Activated CD4-positive, CD25-positive, alpha-beta regulatory T cell treated with anti-CD3 and anti-CD28 coated beads, Interleukin-2, amount 50 U/mL, for 72 hours (primary cell): ENCODE data around the gene LRRK1.

Experiments
- DNase-seq: peaks from one replicate; pipeline ENCODE4 v3.0.0; 2021

LRRK1 gene

DNA sequence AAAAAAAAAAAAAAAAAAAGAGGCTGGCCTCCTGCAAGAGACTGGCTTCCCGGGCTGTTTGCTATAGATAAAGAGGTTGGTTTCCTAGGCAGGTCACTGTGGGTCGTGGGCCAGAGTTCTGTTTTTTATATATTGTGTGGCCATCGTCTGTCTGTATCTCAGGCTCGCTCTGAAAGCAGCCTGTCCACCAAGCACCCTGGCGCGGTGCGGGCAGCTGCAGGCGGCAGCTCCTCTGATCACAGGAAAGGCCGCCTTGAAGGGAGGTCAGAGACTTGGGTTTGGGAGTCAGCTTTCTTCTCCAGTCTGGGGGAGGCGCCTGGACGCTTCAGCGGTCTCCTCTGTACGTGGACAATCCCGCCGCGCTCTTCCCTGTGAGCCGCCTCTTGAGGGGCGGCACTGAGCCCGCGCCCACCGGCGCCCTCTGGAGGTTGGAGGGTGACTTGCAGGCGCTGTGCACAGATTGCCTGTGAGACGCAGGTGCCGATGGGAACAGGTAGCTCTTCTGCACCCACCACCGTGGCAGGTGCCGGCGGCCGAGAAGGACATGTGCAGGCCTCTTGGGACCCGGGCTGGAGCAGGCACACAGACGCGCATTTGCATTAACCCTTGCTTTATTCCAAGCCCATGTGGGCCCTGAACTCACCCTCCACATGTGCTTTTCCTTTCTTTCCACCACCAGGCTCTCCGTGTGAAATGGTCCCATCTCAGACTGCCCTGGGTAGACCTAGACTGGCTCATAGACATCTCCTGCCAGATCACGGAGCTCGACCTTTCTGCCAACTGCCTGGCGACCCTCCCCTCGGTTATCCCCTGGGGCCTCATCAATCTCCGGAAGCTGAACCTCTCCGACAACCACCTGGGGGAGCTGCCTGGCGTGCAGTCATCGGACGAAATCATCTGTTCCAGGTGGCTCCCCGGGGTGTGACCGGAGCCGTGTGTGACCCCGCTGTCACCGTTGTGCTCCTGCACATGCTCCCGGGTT lies 89.3 kb downstream of the LRRK1 start:
- DNase-seq = peak; percentile 92

DNA sequence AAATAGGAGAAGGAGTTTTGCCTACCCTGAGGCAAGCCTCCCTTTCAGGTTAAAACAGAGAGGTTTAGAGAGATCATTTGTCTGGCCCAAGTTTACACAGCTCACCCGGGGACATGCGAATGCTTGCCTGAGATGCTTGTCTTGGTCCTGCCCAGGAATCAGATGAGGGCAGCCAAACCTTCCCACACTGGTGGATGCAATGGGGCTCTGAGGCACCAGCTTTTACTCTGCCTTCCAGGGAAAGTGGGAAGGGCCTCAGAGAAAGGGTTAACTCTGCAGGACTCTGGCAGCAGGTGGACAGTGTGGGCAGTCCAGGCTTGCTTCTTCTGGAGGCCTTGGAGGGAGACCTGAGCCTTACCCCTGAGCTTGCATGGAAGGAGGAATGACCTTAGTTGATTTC lies 90.0 kb downstream of the LRRK1 start:
- no peak for DNase-seq

DNA sequence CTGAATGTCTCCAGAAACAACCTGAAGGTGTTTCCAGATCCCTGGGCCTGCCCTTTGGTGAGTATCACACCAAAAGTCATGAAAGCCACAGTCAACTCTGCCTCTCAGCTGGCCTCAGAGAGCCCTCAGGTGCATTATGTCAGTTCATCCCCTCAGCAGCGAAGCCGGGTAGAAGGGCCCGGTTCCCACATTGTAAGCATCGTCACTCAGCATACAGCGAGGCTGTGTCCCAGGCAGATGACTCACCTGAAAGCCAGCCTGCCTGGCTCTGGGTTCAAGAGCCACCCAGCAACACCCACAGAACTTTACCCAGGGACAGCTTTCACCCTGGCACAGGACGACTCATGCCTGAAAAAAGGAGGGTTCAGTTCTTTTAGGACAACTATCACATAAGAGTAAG lies 91.6 kb downstream of the LRRK1 start:
- DNase-seq = no peak

DNA sequence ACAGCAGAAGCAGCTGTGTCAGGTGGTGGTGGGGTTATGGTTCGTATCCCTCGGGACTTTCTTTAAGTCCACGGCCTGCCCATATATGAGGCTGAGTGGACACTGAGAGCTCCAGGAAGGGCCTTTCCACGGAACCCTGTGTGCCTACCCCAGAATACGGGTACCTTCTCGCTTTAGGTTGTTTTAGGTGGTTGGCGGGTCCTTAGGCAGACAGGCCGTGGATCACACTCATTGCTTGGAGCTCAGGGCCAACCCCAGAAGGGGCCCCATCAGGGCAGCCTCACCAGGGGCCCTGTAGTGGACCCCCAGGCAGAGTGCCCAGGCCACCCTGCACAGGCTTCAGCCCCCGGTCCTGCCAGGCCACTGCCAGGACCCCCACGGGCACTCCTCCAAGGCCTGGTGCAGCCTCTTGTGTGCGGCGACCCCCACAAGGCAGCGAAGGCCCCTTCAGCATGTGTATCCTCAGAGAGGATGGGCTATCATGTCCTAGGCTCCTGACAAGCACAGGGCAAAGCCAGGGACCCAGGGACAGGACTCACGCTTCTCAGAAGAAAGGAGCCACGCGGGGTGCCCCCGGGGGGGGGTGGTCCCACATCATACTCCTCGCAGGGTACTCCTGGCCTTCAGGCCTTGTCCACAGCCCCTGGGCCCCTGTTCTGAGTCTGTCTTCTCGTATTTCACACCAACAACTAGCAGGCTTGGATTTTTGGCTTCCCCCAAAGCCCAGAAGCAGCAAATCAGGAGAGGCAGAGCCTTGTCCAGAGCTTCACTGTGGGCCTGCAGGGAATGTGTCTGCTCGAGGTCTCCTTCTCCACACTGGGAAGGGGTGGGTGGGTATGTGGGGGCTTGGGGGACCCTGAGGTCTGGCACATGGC lies 93.4 kb downstream of the LRRK1 start:
- DNase-seq = no peak

DNA sequence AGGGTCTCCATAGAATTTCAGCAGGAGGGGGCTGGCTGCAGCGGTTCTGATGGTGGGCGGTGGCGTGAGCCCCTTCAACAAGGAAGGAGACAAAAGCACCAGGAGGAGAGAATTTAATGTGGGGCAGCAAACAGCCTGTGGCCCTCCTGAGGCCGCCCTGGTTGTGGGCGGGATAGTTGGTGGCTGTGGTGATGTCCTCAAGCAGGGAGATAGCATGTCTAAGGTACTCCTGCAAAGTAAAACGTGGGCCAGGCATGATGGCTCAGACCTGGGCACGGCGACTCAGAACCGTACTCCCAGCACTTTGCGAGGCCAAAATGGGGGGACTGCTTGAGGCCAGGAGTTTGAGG lies 94.0 kb downstream of the LRRK1 start:
- no peak for DNase-seq

DNA sequence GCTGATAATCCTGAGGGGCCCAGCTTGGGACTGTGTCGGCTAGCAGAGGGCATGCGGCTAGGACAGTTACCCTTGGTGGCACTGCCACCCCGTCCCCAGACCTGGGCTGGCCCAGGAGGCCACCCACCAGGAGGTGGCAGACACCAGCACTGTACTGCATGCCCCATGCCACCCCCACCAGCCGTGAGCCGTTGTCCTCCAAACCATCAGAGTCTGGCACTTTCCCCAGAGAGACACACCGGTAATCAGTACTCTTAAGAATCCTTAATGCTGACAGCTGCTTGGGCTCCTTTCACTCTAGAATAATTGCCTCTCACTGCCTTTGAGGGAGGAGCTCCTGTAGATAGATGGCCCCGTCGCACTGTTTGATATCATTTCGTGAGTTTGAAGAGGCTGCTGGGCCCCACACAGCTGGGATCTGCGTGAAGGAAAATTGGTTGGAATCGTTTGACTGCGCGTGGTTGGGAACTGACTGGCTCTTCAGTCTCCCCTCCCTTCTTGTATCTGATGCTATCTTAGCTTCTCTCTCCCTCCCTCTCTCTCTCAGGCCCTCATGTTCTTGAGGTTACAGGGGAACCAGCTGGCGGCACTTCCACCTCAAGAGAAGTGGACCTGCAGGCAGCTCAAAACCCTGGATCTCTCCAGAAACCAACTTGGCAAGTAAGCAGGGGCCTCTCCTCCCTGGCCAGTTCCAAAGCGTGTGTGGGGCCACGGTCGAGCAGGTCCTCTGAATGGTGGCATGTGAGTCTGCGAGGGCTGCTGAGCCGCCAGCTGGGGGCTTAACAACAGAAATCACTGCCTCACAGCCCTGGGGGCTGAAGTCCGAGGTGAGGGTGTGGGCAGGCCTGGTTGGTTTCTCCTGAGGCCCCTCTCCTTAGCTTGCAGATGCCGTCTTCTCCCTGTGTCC lies 94.9 kb downstream of the LRRK1 start:
- DNase-seq = no peak

DNA sequence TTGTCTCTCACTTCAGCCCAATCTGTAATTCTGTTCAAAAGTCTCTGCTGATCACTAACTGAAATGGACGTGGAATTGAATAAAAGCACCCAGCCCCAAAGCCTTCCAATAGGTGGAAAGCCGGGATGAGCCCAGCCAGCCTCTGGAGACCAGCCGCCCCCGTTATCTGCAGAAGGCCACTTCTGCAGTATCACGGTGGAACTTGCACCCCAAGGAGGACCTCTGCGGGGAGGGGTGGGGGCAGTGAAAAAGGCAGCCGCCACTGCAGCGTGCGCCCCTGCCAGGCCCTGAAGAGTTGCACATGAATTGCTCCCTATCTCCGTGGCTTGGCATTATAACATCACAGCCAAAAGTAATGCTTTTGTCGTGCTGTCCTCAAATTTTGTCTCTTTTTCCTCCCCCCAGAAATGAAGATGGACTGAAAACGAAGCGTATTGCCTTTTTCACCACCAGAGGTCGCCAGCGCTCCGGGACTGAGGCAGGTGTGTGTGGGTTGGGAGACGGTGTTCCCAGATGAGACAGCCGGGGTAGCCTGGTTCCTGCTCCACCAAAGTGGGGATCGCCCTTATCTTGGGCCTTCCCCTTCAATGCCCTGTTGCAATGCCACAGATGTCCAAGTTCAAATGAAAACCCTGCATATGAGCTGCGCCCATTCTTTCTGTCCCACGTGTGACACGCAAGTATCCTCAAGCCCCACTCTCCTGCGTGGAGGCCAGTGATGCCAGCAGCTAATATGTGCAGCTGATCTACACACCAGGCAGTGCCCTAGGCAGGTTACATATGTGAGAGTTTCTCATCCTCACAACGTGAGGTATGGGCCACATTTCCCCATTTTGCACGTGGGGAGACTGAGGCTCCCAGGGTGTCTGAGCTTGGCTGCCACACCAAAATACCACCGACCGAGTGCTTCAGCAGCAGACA lies 96.0 kb downstream of the LRRK1 start:
- DNase-seq = peak; percentile 75

DNA sequence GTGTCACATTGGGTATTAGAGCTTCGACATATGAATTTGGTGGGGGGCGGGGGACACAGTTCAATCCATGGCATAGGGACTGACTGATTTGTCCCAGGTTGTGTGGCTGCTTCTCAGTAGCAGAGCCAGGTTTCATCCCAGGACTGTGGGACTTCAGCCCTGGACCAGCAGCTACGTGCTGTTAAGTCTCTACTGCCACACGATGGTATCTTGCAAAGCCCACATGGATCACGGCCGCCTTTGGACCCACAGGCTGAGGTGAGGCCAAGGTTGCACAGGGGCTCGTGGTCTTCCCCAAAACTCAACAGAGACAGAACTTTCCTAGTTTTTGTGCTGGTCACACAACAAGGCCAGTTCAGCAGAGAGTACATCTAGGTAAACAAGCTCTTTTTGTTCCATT lies 97.4 kb downstream of the LRRK1 start:
- DNase-seq = no peak

DNA sequence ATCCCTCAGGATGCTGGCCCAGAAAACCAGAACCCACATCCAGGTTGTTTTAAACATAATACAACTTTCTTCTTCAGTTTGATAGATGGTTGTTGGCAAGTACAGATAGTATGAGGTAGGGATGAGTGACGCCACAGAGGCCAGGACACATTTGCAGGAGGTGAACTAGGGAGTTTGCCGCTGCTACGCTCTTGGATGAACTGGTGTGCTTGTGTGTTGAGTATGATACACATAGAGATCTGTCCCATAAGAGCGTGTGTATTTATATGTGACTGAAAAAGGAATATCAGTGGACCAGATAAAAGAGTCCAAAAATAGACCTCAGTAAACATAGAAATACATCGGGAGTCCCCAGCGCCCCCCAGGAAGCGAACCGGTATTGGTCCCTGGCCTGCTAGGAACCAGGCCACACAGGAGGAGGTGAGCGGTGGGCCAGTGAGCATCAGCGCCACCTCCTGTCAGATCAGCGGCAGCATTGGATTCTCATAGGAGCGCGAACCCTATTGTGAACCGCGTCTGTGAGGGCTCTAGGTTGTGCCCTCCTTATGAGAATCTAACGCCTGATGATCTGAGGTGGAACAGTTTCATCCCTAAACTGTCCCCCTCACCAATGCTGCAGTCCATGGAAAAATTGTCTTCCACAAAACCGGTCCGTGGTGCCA lies 98.1 kb downstream of the LRRK1 start:
- no peak for DNase-seq

DNA sequence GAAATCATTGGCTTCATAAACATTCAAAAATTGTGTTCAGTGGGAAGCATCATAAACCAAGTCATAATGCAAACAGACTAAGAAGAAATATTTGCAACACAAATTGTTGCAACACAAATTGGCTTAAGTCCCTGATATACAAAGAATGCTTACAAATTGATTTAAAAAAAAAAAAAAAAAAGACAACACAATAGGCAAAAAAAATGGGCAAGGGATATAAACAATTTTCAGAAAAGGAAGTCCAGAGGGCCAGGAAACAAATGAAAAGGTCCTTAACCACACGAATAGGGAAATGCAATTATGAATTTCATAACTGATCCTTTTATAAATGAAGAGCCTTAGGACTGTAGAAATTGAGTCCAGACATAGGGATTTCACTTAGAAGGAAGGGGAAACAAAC lies 98.9 kb downstream of the LRRK1 start:
- no peak for DNase-seq

DNA sequence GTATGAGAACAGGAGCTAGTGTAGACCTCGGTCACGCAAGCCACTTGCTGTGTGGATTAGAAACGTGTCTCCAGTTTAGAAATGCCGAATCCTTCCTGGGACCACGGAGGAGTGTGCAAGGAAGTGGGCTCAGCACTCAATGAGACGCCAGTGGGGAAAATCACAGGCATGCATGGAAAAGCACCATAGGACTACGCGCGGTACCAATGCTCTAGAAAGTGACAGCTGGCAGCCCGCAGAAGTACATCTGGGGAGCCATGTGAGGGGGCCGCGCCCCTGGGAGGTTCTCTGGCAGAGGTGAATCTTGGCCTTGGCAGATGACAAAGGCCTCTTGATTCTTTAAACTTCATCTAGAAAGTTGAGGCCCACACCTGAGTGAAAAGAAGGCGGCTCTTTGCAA lies 99.3 kb downstream of the LRRK1 start:
- no peak for DNase-seq

DNA sequence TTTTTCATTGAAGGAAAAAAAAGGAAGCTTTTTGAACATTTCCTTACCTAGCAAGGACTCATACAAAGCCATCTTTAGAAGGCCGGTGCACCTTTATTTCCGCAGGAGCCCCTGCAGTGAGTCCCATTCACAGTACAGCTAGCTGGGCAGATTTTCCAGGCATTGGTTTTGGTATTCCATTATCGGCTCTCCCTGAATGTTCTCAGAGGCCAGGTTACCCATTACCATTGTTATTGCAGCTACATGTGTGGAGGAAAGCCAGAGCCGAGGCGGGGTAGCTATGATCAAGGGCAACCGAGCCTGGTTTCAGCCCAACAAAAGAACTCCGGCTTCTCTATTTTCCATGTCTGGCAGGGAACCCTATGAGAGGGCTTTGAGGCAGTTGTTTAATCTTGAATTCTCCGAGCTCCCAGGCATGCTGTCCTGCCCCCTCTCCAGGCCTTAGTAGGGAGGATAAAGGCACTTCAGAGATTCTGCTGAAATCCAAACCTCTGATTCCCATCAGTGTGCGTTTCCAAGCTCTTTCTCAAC lies 100.3 kb downstream of the LRRK1 start:
- no peak for DNase-seq

DNA sequence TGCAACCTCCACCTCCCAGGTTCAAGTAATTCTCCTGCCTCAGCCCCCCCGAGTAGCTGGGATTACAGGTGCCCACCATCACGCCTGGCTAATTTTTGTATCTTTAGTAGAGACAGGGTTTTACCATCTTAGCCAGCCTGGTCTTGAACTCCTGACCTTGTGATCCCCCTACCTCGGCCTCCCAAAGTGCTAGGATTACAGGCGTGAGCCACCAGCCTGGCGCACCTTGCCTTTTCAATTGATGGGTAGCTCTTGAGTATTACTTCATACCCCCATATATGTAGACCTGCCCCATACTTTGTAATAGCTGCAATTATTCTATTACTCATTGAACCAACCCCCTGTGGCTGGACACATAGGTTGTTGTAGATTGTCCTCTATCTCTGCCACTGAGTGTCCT lies 101.3 kb downstream of the LRRK1 start:
- no peak for DNase-seq

DNA sequence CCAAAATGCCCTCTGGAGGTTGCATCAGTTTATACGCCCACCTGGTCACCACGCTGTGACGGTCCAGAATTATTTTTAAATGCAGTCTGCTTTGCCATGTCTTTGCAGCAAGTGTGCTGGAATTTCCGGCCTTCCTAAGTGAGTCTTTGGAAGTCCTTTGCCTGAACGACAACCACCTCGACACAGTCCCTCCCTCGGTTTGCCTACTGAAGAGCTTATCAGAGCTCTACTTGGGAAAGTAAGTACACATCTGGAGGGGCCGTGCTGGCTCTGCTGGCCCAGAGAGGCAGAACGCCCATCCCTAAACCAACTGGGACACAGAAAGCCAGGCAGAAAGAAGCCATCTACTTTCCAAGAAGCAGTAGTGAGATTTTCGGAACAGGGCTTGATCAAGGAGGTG lies 101.8 kb downstream of the LRRK1 start:
- no peak for DNase-seq

DNA sequence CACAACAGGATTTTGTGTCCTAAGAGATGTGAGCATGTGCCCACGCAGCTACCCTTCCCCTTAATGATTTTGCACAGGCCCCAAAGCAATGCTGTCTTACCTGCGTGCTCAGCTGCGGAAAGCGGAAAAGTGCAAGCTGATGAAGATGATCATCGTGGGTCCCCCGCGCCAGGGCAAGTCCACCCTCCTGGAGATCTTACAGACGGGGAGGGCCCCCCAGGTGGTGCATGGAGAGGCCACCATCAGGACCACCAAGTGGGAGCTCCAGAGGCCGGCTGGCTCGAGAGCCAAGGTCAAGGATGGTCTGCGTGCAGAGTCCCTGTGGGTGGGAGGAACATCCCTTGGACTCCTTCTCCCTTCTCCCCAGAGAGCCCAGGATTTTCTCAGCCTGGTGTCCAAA lies 103.1 kb downstream of the LRRK1 start:
- DNase-seq = no peak

DNA sequence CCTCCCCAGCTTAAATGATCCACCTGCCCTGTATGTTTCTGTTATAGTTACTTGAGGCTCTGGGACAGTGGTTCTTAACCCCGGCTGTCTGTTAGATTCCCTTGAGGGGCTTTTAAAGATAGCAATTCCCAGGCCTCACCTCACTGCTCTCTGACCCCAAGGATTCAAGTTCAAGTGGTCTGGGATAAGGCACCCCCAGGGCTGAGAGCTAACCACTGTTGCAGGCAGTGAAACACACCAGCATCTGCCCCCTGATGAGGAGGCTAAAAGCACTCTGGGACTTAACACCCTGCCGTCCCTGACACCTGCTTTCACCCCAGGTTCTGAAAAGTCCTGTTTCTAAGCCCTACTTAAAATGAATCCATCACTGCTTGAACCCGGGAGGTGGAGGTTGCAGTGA lies 103.7 kb downstream of the LRRK1 start:
- no peak for DNase-seq

DNA sequence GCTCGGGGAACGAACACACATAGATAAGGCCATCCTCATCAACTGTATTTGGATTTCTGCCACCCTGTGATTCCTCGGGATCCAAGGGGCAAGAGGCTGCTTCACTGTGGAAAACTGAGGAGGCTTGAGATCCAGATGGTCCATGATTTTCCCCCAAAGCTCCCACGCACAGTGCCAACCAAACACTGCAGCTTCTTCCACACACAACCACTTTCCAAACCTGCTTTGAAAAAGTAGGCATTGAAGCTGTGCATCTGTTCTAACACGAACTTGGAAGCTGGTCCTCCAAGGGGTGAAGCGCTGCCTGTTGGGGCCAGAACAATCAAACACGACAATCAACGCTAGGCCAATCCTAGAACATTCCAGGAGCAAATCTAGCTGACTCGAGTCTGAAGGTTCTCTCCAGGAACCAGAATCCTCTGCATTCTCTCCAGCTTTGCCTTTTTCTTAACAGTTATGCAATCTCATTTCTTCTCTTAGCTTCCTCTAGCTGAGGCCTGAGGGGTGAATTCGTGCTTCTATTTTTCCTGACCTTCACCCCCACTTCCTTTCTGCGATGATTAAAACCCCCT lies 104.4 kb downstream of the LRRK1 start:
- no peak for DNase-seq

DNA sequence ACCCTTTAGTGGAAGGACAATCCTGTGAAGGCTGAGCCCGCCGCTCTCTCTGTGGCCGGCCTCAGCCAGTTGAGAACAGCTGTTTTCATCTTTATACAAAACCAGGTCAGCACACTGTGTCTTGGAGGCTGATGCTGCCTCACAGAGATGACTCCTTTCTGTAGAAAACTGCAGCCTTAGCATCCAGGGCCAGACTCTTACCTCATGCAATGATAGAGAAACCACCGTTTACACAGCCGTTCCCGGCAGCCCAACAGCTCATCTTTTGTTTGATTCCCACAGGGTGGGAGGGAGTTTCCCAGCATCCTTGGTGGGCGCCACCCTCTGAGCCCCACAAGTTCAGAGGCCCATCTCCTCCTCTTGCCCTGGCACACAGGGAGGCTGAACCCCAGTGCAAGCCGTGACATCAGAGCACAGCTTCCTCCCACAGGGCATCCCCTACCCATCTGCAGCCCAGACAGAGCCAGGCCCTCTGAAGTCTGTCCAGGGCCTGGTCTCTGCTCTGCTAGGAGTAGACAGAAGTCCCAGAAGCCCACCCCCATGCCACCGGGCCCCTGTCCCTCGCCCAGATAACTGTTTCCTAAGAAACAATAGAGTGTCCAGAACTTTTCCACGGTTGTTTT lies 105.0 kb downstream of the LRRK1 start:
- no peak for DNase-seq

DNA sequence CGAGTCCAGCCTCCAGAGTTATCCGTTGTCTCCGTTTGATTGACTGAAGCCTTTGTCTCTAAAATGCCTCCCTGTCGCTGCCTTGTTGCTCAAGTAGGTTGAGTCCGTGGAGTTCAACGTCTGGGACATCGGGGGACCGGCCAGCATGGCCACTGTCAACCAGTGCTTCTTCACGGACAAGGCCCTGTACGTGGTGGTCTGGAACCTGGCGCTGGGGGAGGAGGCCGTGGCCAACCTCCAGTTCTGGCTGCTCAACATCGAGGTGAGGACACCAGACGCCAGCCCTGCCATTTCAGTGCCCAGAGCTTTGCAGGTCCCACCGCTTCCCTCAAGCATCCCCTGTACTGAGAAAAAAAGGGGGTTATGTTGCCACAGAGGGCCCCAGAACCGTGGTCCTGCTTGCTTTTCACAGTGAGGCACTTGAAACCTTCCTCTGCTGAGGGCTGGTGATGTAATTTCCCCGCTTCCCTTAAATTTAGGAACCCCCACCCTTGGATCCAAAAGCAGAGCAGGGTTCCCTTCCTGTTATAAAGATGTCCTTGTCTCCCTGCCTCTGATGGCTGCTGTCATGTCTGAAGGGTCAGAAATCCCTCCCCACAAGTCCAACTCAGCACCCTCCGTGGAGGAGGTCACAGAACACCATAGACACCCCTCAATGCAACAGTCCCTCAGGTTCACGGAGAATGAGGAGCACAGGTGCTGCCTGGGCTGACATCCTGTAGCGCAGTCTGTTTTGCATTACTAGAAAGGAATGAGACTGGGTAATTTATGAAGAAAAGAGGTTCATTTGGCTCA lies 105.7 kb downstream of the LRRK1 start:
- no peak for DNase-seq
